ENCODE results near the gene IFT80.

- TF ChIP-seq SP1 (CRISPR knock-in tag; conservative IDR thresholded peaks at IDR 0.05), result no peak
- TF ChIP-seq ZNF232 (CRISPR knock-in tag; IDR thresholded peaks at IDR 0.05), result no peak
- no peak for TF ChIP-seq FOXJ3 (CRISPR knock-in tag; IDR thresholded peaks at IDR 0.05; ENCODE audit: borderline replicate concordance)
Measured at GRCh38 chr3:160312014-160312624, 86.9 kb downstream of the IFT80 start.

All from WTC11 (cell line).